H9 (cell line): ENCODE data around the gene LIN54. TPM values are rescaled to one million over a fixed set of nuclear protein-coding genes. Genes with fewer than 3 reads are reported as not detected.

Source experiments
- DNase-seq: peaks from one replicate; pipeline ENCODE4 v3.0.0-alpha.2; 2017
- H2AFZ ChIP-seq: one replicate; pipeline ENCODE4 v1.6.1; 2013; ENCODE audit warnings: mild to moderate bottlenecking, low read length, control low read depth, moderate library complexity
- H2AK5ac ChIP-seq: 2 replicates; pipeline ENCODE4 v1.6.1; 2013; ENCODE audit warnings: low read length, control low read depth, mixed read lengths; ENCODE audit not compliant: insufficient read length
- H2BK120ac ChIP-seq: one replicate; pipeline ENCODE4 v1.6.1; 2013; ENCODE audit warnings: low read depth, mild to moderate bottlenecking, low read length, control low read depth, inconsistent platforms; ENCODE audit not compliant: poor library complexity, severe bottlenecking
- H2BK12ac ChIP-seq: 2 replicates; pipeline ENCODE4 v1.6.1; 2013; ENCODE audit warnings: low read length, control low read depth, mixed read lengths, low read depth; ENCODE audit not compliant: insufficient read length
- H2BK15ac ChIP-seq: 2 replicates; pipeline ENCODE4 v1.6.1; 2013; ENCODE audit warnings: low read depth, low read length, control low read depth
- H2BK20ac ChIP-seq: one replicate; pipeline ENCODE4 v1.6.1; 2013; ENCODE audit warnings: low read depth, mild to moderate bottlenecking, low read length, control low read depth, inconsistent platforms; ENCODE audit not compliant: poor library complexity, severe bottlenecking
- H2BK5ac ChIP-seq: 2 replicates; pipeline ENCODE4 v1.6.1; 2013; ENCODE audit warnings: low read length, control low read depth, mixed read lengths; ENCODE audit not compliant: insufficient read length
- H3K14ac ChIP-seq: 2 replicates; pipeline ENCODE4 v1.6.1; 2013; ENCODE audit warnings: low read length, control low read depth; ENCODE audit not compliant: insufficient read depth
- H3K18ac ChIP-seq: 2 replicates; pipeline ENCODE4 v1.6.1; 2013; ENCODE audit warnings: low read depth, mild to moderate bottlenecking, mixed read lengths, low read length, control low read depth; ENCODE audit not compliant: insufficient read length
- H3K23ac ChIP-seq: 2 replicates; pipeline ENCODE4 v1.6.1; 2013; ENCODE audit warnings: low read length, control low read depth, mixed read lengths, low read depth; ENCODE audit not compliant: insufficient read length
- H3K23me2 ChIP-seq: 2 replicates; pipeline ENCODE4 v1.6.1; 2013; ENCODE audit warnings: low read depth, mild to moderate bottlenecking, mixed read lengths, low read length, control low read depth; ENCODE audit not compliant: insufficient read length, poor library complexity, severe bottlenecking
- H3K27ac ChIP-seq: 2 replicates; pipeline ENCODE4 v1.5.1; 2013; ENCODE audit warnings: low read length, control low read depth, mixed read lengths, low read depth; ENCODE audit not compliant: insufficient read length
- H3K27me3 ChIP-seq: 2 replicates; pipeline ENCODE4 v1.6.1; 2013; ENCODE audit warnings: low read length, control low read depth, inconsistent platforms; ENCODE audit not compliant: insufficient read depth
- H3K4ac ChIP-seq: 2 replicates; pipeline ENCODE4 v1.6.1; 2013; ENCODE audit warnings: low read depth, mild to moderate bottlenecking, control low read depth, inconsistent platforms, low read length, moderate library complexity
- H3K4me1 ChIP-seq: 2 replicates; pipeline ENCODE4 v1.6.1; 2013; ENCODE audit warnings: low read length, control low read depth, inconsistent platforms; ENCODE audit not compliant: insufficient read depth
- H3K4me2 ChIP-seq: 2 replicates; pipeline ENCODE4 v1.6.1; 2013; ENCODE audit warnings: low read length, control low read depth, mixed read lengths; ENCODE audit not compliant: insufficient read length, insufficient read depth
- H3K56ac ChIP-seq: 2 replicates; pipeline ENCODE4 v1.6.1; 2013; ENCODE audit warnings: low read depth, mild to moderate bottlenecking, mixed read lengths, low read length, control low read depth; ENCODE audit not compliant: insufficient read length
- H3K79me1 ChIP-seq: 2 replicates; pipeline ENCODE4 v1.6.1; 2013; ENCODE audit warnings: low read depth, mild to moderate bottlenecking, moderate library complexity, low read length, control low read depth, inconsistent platforms; ENCODE audit not compliant: insufficient read depth, poor library complexity, severe bottlenecking
- H3K79me2 ChIP-seq: 2 replicates; pipeline ENCODE4 v1.6.1; 2013; ENCODE audit warnings: low read length, control low read depth, inconsistent platforms; ENCODE audit not compliant: insufficient read depth
- H3K9ac ChIP-seq: 2 replicates; pipeline ENCODE4 v1.6.1; 2013; ENCODE audit warnings: low read length, control low read depth, mixed read lengths; ENCODE audit not compliant: insufficient read length; ENCODE audit errors: extremely low read depth
- H3K9me3 ChIP-seq: one replicate; pipeline ENCODE4 v1.6.1; 2013; ENCODE audit warnings: low read depth, low read length, inconsistent platforms; ENCODE audit not compliant: control insufficient read depth
- H3T11ph ChIP-seq: one replicate; pipeline ENCODE4 v1.6.1; 2013; ENCODE audit warnings: mild to moderate bottlenecking, low read length, control low read depth, inconsistent platforms
- H4K20me1 ChIP-seq: one replicate; pipeline ENCODE4 v1.6.1; 2013; ENCODE audit not compliant: control insufficient read depth, insufficient read length, insufficient read depth
- H4K5ac ChIP-seq: 2 replicates; pipeline ENCODE4 v1.6.1; 2013; ENCODE audit warnings: low read depth, mild to moderate bottlenecking, mixed read lengths, low read length, control low read depth; ENCODE audit not compliant: insufficient read length
- H4K8ac ChIP-seq: replicated peaks from 2 replicates; pipeline ENCODE4 v1.6.1; 2013; ENCODE audit warnings: low read length, control low read depth, mixed read lengths, low read depth; ENCODE audit not compliant: insufficient read length
- H4K91ac ChIP-seq: 2 replicates; pipeline ENCODE4 v1.6.1; 2013; ENCODE audit warnings: low read depth, mild to moderate bottlenecking, moderate library complexity, mixed read lengths, low read length, control low read depth; ENCODE audit not compliant: insufficient read length
- H3K27ac Mint-ChIP-seq, 3 experiments: 2 replicates in 2 of 3; 3 replicates in 1 of 3; pipeline ENCODE4 v1.8.0; 2020 to 2021; ENCODE audit warnings: mixed read lengths in 3 of 3, mild to moderate bottlenecking in 1 of 3, moderate library complexity in 1 of 3
- H3K27me3 Mint-ChIP-seq: 2 replicates; pipeline ENCODE4 v1.8.0; 2021; ENCODE audit warnings: low read depth, mild to moderate bottlenecking, moderate library complexity, mixed read lengths
- H3K36me3 Mint-ChIP-seq, 3 experiments: 2 replicates in 2 of 3; 3 replicates in 1 of 3; pipeline ENCODE4 v1.8.0; 2020 to 2021; ENCODE audit warnings: low read depth in 3 of 3, mixed read lengths in 3 of 3; ENCODE audit not compliant: insufficient read depth in 1 of 3
- H3K4me1 Mint-ChIP-seq, 2 experiments: 2 replicates each; pipeline ENCODE4 v1.8.0; 2020; ENCODE audit warnings: mixed read lengths in 2 of 2
- H3K4me3 Mint-ChIP-seq, 2 experiments: 2 replicates in 1 of 2; 3 replicates in 1 of 2; pipeline ENCODE4 v1.8.0; 2020 to 2021; ENCODE audit warnings: mild to moderate bottlenecking in 2 of 2, mixed read lengths in 2 of 2, moderate library complexity in 1 of 2
- H3K9me3 Mint-ChIP-seq, 2 experiments: 2 replicates in 1 of 2; 3 replicates in 1 of 2; pipeline ENCODE4 v1.8.0; 2020; ENCODE audit warnings: mild to moderate bottlenecking in 2 of 2, mixed read lengths in 2 of 2, moderate library complexity in 1 of 2
- whole genome bisulfite sequencing: extraction: QIAGEN DNeasy Blood & Tissue Kit; methylation state at CpG from one replicate; pipeline ENCODE4 v1.1.7; 2013; ENCODE audit warnings: missing lambda C conversion rate, low lambda C conversion rate, mixed read lengths; ENCODE audit not compliant: insufficient read length; ENCODE audit errors: extremely low coverage; 5-methylcytosine and 5-hydroxymethylcytosine counted together
- total RNA-seq: library from RNA; stranded (reverse); gene quantifications from 2 replicates; pipeline ENCODE4 v1.2.1, GENCODE V29; 2021
- TF ChIP-seq, protein P1 (sequence below): fragments of 200-600 bp; sonication (generic); conservative IDR thresholded peaks from 3 replicates; pipeline ENCODE4 v1.8.0; 2021; ENCODE audit warnings: antibody characterized with exemption, mild to moderate bottlenecking

The LIN54 gene
- total RNA-seq, 1 experiment from 2014 or later, result 16.3 TPM

GRCh38 chr4:82900066-82900410 lies 110.6 kb downstream of the LIN54 start:
- no peak for DNase-seq
- no peak overlapping the region for H3K4me3 Mint-ChIP-seq
- H2BK15ac ChIP-seq, result no peak overlapping the region
- H3K4me1 ChIP-seq, result no peaks in the 10 kb centered on the region
- no peak overlapping the region for H2BK120ac ChIP-seq
- H4K20me1 ChIP-seq, result no peaks in the 10 kb centered on the region
- no peak overlapping the region for H3K27ac Mint-ChIP-seq
- peak overlapping the region; percentile 57 for H3K4me2 ChIP-seq
- H3K9me3 Mint-ChIP-seq, result no peaks in the 10 kb centered on the region
- no peak overlapping the region for H4K91ac ChIP-seq
- peak overlapping the region; percentile 1 for H2BK5ac ChIP-seq
- H3K27me3 Mint-ChIP-seq, result no peaks in the 10 kb centered on the region
- H3K9me3 ChIP-seq, result no peaks in the 10 kb centered on the region
- H3K23me2 ChIP-seq, result peaks cover 10% of the 10 kb centered on the region
- H3K18ac ChIP-seq, result peak overlapping the region; percentile 37
- no peak overlapping the region for H3K23ac ChIP-seq
- peak overlapping the region; percentile 83 for H4K5ac ChIP-seq
- peaks cover 20 to 23% of the 10 kb centered on the region in 2 experiments for H3K4me1 Mint-ChIP-seq
- no peak overlapping the region for H2BK12ac ChIP-seq
- no peak overlapping the region for H2AK5ac ChIP-seq
- H3K79me1 ChIP-seq, result no peaks in the 10 kb centered on the region
- no CpG with 5 or more reads among the region's 14 CpGs for WGBS
- H3K4ac ChIP-seq, result no peak overlapping the region
- peaks cover 24% of the 10 kb centered on the region; the same call in 1 of the 2 replicates for H3K79me2 ChIP-seq
- no peak overlapping the region for H3T11ph ChIP-seq
- H3K14ac ChIP-seq, result peak overlapping the region; percentile 80; the same call in 1 of the 2 replicates
- H2AFZ ChIP-seq, result no peak overlapping the region
- H3K9ac ChIP-seq, result peak overlapping the region; percentile 97
- no peaks in the 10 kb centered on the region for H3K27me3 ChIP-seq
- H2BK20ac ChIP-seq, result no peak overlapping the region
- peak overlapping the region; percentile 13 for H4K8ac ChIP-seq
- TF ChIP-seq, protein P1, sequence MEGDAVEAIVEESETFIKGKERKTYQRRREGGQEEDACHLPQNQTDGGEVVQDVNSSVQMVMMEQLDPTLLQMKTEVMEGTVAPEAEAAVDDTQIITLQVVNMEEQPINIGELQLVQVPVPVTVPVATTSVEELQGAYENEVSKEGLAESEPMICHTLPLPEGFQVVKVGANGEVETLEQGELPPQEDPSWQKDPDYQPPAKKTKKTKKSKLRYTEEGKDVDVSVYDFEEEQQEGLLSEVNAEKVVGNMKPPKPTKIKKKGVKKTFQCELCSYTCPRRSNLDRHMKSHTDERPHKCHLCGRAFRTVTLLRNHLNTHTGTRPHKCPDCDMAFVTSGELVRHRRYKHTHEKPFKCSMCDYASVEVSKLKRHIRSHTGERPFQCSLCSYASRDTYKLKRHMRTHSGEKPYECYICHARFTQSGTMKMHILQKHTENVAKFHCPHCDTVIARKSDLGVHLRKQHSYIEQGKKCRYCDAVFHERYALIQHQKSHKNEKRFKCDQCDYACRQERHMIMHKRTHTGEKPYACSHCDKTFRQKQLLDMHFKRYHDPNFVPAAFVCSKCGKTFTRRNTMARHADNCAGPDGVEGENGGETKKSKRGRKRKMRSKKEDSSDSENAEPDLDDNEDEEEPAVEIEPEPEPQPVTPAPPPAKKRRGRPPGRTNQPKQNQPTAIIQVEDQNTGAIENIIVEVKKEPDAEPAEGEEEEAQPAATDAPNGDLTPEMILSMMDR, result no peak
- H3K36me3 Mint-ChIP-seq, result peaks cover 20 to 41% (median 24%) of the 10 kb centered on the region in 3 experiments
- no peak overlapping the region for H3K56ac ChIP-seq
- H3K27ac ChIP-seq, result peak overlapping the region; percentile 57
